ENCODE data around the gene JPH4. TPM values are rescaled to one million over a fixed set of nuclear protein-coding genes. Genes with fewer than 3 reads are reported as not detected.

The JPH4 gene
- total and polyA plus RNA-seq, 12 donors: 0.42 to 35.8 (median 4.7) TPM

DNA sequence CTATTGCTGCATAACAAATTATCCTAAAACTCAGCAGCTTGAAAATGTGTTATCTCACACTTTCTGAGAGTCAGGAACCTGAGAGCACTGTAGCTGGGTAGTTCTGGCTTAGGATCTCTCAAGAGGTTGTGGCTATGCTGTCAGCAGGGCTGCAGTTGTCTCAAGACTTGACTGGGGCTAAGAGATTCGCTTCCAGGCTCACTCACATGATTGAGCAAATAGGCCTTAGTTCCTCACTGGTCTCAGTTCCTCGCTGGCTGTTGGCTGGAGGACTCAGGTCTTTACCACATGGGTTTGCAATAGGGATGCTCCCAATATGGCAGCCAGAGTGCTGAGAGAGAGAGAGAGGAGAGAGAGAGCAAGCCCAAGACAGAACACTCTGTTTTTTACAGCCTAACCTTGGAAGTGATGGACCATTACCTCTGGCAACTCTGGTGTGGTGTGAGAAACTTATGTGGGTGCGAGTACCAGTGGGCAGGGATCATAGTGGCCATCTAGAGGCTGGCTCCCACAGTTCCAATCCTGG is 41.6 kb upstream of the JPH4 start:
- no peaks in the 10 kb centered on the region for H3K27me3 ChIP-seq
- intact Hi-C loops (cut with DNase I): no loop called here
- WGBS, 4 donors: 79 to 97% (median 83%) methylated on average over 2 to 3 of the region's 3 CpGs
- H3K27ac ChIP-seq: no peak overlapping the region
- DNase-seq: peak in 1 of 7 donors; percentile 2
- no peak overlapping the region for H3K4me3 ChIP-seq
- H3K9me3 ChIP-seq (replicated peaks in 1 of 3): no peaks in the 10 kb centered on the region
- H3K4me1 ChIP-seq (replicated peaks in 1 of 2): no peaks in the 10 kb centered on the region
- no peaks in the 10 kb centered on the region for H3K36me3 ChIP-seq (replicated peaks in 1 of 2)
- TF ChIP-seq, protein P1, sequence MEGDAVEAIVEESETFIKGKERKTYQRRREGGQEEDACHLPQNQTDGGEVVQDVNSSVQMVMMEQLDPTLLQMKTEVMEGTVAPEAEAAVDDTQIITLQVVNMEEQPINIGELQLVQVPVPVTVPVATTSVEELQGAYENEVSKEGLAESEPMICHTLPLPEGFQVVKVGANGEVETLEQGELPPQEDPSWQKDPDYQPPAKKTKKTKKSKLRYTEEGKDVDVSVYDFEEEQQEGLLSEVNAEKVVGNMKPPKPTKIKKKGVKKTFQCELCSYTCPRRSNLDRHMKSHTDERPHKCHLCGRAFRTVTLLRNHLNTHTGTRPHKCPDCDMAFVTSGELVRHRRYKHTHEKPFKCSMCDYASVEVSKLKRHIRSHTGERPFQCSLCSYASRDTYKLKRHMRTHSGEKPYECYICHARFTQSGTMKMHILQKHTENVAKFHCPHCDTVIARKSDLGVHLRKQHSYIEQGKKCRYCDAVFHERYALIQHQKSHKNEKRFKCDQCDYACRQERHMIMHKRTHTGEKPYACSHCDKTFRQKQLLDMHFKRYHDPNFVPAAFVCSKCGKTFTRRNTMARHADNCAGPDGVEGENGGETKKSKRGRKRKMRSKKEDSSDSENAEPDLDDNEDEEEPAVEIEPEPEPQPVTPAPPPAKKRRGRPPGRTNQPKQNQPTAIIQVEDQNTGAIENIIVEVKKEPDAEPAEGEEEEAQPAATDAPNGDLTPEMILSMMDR (IDR thresholded peaks at IDR 0.05): no peak
- TF ChIP-seq POLR2A (IDR thresholded peaks at IDR 0.05): no peak

DNA sequence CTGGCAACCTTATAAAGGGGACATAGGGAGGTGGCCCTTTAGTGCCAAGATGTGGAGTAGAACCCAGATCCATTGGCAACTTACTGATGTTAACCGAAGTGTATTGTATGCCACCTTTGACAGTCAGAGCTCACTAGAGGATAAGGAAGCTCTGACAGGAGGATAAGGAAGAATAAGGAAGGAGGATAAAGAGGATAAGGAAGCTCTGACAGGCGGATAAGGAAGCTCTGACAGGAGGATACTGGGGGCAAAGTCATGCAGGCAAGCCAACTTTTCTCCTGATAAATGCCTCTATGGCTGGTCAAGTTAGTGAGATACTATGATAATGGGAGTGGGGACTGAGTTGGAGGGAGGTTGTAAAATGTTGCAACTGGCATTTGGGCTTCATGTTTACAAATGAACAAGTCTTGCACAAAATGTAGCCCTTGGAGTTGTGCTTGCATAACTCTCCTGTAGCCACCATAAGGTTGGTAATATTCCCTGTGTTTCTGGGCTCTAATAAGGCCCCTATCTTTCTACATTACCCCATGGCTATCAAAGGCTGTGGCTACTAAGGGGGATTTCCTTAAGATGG is 39.9 kb upstream of the JPH4 start:
- H3K4me1 ChIP-seq (replicated peaks in 1 of 2): no peaks in the 10 kb centered on the region
- no peak overlapping the region for H3K27ac ChIP-seq
- H3K9me3 ChIP-seq (replicated peaks in 1 of 3): no peaks in the 10 kb centered on the region
- H3K36me3 ChIP-seq (replicated peaks in 1 of 2): no peaks in the 10 kb centered on the region
- no peak overlapping the region for H3K4me3 ChIP-seq
- 76 to 87% (median 82%) methylated on average over 2 of the region's 2 CpGs for WGBS, 4 donors
- DNase-seq: no peak
- intact Hi-C loops (cut with DNase I): no loop called here
- TF ChIP-seq, protein P1 (IDR thresholded peaks at IDR 0.05): no peak
- TF ChIP-seq POLR2A (IDR thresholded peaks at IDR 0.05): no peak
- H3K27me3 ChIP-seq: no peaks in the 10 kb centered on the region

DNA sequence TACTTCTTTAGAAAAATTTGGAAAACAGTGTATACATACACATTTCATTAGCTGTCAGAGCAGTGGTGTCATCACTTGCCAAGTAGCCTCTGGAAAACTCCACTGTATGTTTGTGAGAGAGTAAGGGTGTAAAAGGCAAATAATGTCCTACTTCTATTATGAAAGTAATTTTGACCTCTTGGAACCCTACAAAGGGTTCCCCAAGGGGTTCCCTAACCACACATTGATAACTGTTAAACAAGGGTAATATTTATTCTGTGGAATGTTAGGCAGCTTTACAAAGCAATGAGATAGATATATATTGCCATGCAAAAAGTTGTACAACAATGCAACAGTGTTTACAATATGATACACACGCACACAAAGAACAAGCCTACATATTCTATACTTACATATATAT is 38.9 kb upstream of the JPH4 start:
- no peak overlapping the region for H3K4me3 ChIP-seq
- 82 to 96% (median 89%) methylated on average over 1 of the region's 1 CpG for WGBS, 4 donors
- no peak for DNase-seq
- no peaks in the 10 kb centered on the region for H3K27me3 ChIP-seq
- no peaks in the 10 kb centered on the region for H3K36me3 ChIP-seq (replicated peaks in 1 of 2)
- intact Hi-C loops (cut with DNase I): no loop called here
- no peaks in the 10 kb centered on the region for H3K4me1 ChIP-seq (replicated peaks in 1 of 2)
- H3K9me3 ChIP-seq (replicated peaks in 1 of 3): no peaks in the 10 kb centered on the region
- TF ChIP-seq, protein P1 (IDR thresholded peaks at IDR 0.05): no peak
- TF ChIP-seq POLR2A (IDR thresholded peaks at IDR 0.05): no peak
- no peak overlapping the region for H3K27ac ChIP-seq

DNA sequence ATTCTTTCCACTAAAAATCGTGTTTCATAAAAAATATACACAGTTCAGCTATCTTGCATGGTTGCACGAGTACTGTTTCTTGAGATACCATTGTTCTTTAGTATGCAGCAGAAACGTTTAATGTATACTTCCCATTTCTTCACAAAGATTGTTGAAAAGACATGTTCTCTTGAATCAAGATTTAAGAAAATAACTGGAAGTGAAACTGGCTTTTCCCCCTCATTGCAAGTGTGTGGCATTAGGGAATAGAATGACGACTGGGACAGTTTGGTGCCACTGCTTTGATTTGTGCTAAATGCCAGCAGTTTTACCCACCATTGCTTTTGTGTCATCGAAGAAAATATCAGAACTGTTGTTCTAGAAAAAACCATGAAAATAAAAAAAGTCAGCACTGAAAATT is 37.3 kb upstream of the JPH4 start:
- Histone ChIP-seq H3K4me3 (no peak overlapping the region), H3K9me3 (replicated peaks in 1 of 3) (no peaks in the 10 kb centered on the region), H3K27ac (no peak overlapping the region), H3K4me1 (replicated peaks in 1 of 2) (no peaks in the 10 kb centered on the region), H3K27me3 (no peaks in the 10 kb centered on the region), H3K36me3 (replicated peaks in 1 of 2) (no peaks in the 10 kb centered on the region)
- TF ChIP-seq, protein P1 (IDR thresholded peaks at IDR 0.05): no peak
- no peak for TF ChIP-seq POLR2A (IDR thresholded peaks at IDR 0.05)
- no peak for DNase-seq
- WGBS, 4 donors: 57 to 72% (median 63%) methylated on average over 5 of the region's 5 CpGs
- intact Hi-C loops (cut with DNase I): no loop called here
